Spleen (tissue), 11 donors: ENCODE data around the gene KRT7. TPM values are rescaled to one million over a fixed set of nuclear protein-coding genes. Genes with fewer than 3 reads are reported as not detected.

ENCODE experiments used
- DNase-seq: peaks from one replicate; pipeline ENCODE4 v3.0.0-alpha.2; 2020
- H3K27ac ChIP-seq, 8 donors: fragments of 200-600 bp; sonication (generic) in 7 of 8; 1 replicate in 4 of 8; 2 replicates in 4 of 8; pipeline versions ENCODE4 v1.5.0 to v1.8.0; 2016 to 2021; ENCODE audit warnings: inconsistent platforms in 4 of 8, mild to moderate bottlenecking in 4 of 8, moderate library complexity in 1 of 8
- H3K27me3 ChIP-seq, 7 donors: fragments of 200-600 bp; sonication (generic) in 6 of 7; replicated peaks in 1 of 7; 1 replicate in 4 of 7; 2 replicates in 3 of 7; pipeline versions ENCODE4 v1.5.0 to v1.8.0; 2016 to 2021; ENCODE audit warnings: inconsistent platforms in 3 of 7, mild to moderate bottlenecking in 1 of 7
- H3K36me3 ChIP-seq, 6 donors: fragments of 200-600 bp; sonication (generic) in 5 of 6; 1 replicate in 4 of 6; 2 replicates in 2 of 6; pipeline versions ENCODE4 v1.5.0 to v1.8.0; 2016 to 2021; ENCODE audit warnings: inconsistent platforms in 2 of 6
- H3K4me1 ChIP-seq, 6 donors: fragments of 200-600 bp; sonication (generic) in 5 of 6; 1 replicate in 3 of 6; 2 replicates in 3 of 6; pipeline versions ENCODE4 v1.5.0 to v1.8.0; 2016 to 2021; ENCODE audit warnings: inconsistent platforms in 3 of 6
- H3K4me3 ChIP-seq, 8 donors: fragments of 200-600 bp; sonication (generic) in 7 of 8; 1 replicate in 4 of 8; 2 replicates in 4 of 8; pipeline versions ENCODE4 v1.5.0 to v1.8.0; 2016 to 2021; ENCODE audit warnings: inconsistent platforms in 4 of 8, mild to moderate bottlenecking in 4 of 8, moderate library complexity in 2 of 8
- H3K9me3 ChIP-seq, 8 donors: fragments of 200-600 bp; sonication (generic) in 7 of 8; 1 replicate in 4 of 8; 2 replicates in 4 of 8; pipeline versions ENCODE4 v1.5.0 to v1.8.0; 2016 to 2021; ENCODE audit warnings: inconsistent platforms in 4 of 8
- CTCF ChIP-seq, 11 experiments: fragments of 200-600 bp in 7 of 11; fragments of 450-650 bp in 4 of 11; sonication (generic) in 4 of 11; IDR thresholded peaks in 8 of 11; conservative IDR thresholded peaks in 3 of 11; 1 replicate in 7 of 11; 2 replicates in 4 of 11; pipeline versions ENCODE4 v1.4.0 to v1.8.0; 2016 to 2021; ENCODE audit warnings: antibody characterized with exemption in 11 of 11, inconsistent platforms in 4 of 11, mild to moderate bottlenecking in 1 of 11
- POLR2A ChIP-seq, 3 donors: fragments of 450-650 bp; IDR thresholded peaks; one replicate each; pipeline ENCODE4 v1.5.1; 2017; ENCODE audit warnings: antibody characterized with exemption in 3 of 3, mild to moderate bottlenecking in 1 of 3
- POLR2AphosphoS5 ChIP-seq, 3 donors: sonication (generic); formaldehyde crosslinking; IDR thresholded peaks; one replicate each; pipeline ENCODE4 v1.5.1; 2017; ENCODE audit warnings: antibody characterized with exemption in 3 of 3
- WGBS, 5 donors: extraction: QIAGEN DNeasy Blood & Tissue Kit in 3 of 5; methylation state at CpG; one replicate each; pipeline versions ENCODE4 v1.1.5 to v1.1.7; 2013 to 2018; 5-methylcytosine and 5-hydroxymethylcytosine counted together
- intact Hi-C: fragments of 100-400 bp; cut with DNase I; formaldehyde crosslinking; loops from one replicate; pipeline ENCODE4 v1.15.0; 2023; ENCODE audit warnings: low total_unique reads
- polyA plus RNA-seq, 3 donors: library from polyadenylated mRNA; stranded (reverse); fragments of 200-250 nt; gene quantifications; one replicate each; pipeline ENCODE4 v1.2.1, GENCODE V29; 2013
- total RNA-seq, 7 donors: library from RNA; depleted of rRNA in 3 of 7; stranded (reverse); fragments of >200 nt in 3 of 7; fragmentation: NEBNext Ultra II Directional in 4 of 7; extraction: Animal tissue kit (Norgen Biotek cat#: 25700) in 4 of 7; gene quantifications; one replicate each; pipeline versions ENCODE4 v1.1.0 to v1.2.1, GENCODE V29; 2016 to 2021
- donor health status: healthy with polysubstance abuse.
- donor health status: DM: no; HTN: no; CAD: no; lungs with moderate emphysema.
- donor health status: DM: no; HTN: no; CAD: no.
- donor health status: Bipolar disorder and iron deficiency.
- donor health status: healthy.
- donor health status: DM: no; HTN: no; CAD: no.
- donor health status: DM: yes; HTN: yes; CAD: no.

KRT7 gene
- total and polyA plus RNA-seq, 10 donors = 0.73 to 1.9 (median 1.2) TPM; not detected in 3

- TF ChIP-seq POLR2AphosphoS5 (IDR thresholded peaks at IDR 0.05) = no peak
- no peak for TF ChIP-seq POLR2A (IDR thresholded peaks at IDR 0.05)
- TF ChIP-seq CTCF (IDR thresholded peaks at IDR 0.05 in 8 of 11, conservative IDR thresholded peaks at IDR 0.05 in 3 of 11) = no peak
- H3K27me3 ChIP-seq = peaks cover 0 to 33% (median 0%) of the 10 kb centered on the region in 7 donors
- no peaks in the 10 kb centered on the region for H3K9me3 ChIP-seq
- 93 to 100% (median 100%) methylated on average over 3 of the region's 3 CpGs for WGBS, 5 donors
- H3K4me1 ChIP-seq = peaks cover 0 to 5% (median 0%) of the 10 kb centered on the region in 6 donors
- H3K4me3 ChIP-seq = no peak overlapping the region
- H3K27ac ChIP-seq = no peak overlapping the region
- peak; percentile 30 for DNase-seq
- no peaks in the 10 kb centered on the region for H3K36me3 ChIP-seq
- intact Hi-C loops = no loop called here
Measured at GRCh38 chr12:52267266-52267665, 34.2 kb downstream of the KRT7 start.

GRCh38 chr12:52267699-52268098 lies 34.7 kb downstream of the KRT7 start:
- Histone ChIP-seq H3K4me1 (peaks cover 0 to 5% (median 0%) of the 10 kb centered on the region in 6 donors), H3K4me3 (no peak overlapping the region), H3K36me3 (no peaks in the 10 kb centered on the region), H3K27me3 (peaks cover 0 to 29% (median 0%) of the 10 kb centered on the region in 7 donors), H3K9me3 (no peaks in the 10 kb centered on the region), H3K27ac (no peak overlapping the region)
- DNase-seq = no peak
- TF ChIP-seq POLR2A (IDR thresholded peaks at IDR 0.05) (no peak), POLR2AphosphoS5 (IDR thresholded peaks at IDR 0.05) (no peak), CTCF (IDR thresholded peaks at IDR 0.05 in 8 of 11, conservative IDR thresholded peaks at IDR 0.05 in 3 of 11) (no peak)
- WGBS, 5 donors = 78 to 90% (median 90%) methylated on average over 3 of the region's 3 CpGs
- intact Hi-C loops = no loop called here

GRCh38 chr12:52268212-52268611 lies 35.2 kb downstream of the KRT7 start:
- Histone ChIP-seq H3K4me1 (peaks cover 0 to 5% (median 0%) of the 10 kb centered on the region in 6 donors), H3K36me3 (no peaks in the 10 kb centered on the region), H3K9me3 (no peaks in the 10 kb centered on the region), H3K27me3 (peaks cover 0 to 23% (median 0%) of the 10 kb centered on the region in 7 donors), H3K4me3 (no peak overlapping the region), H3K27ac (no peak overlapping the region)
- intact Hi-C loops = no loop called here
- 60 to 75% (median 65%) methylated on average over 2 of the region's 2 CpGs for WGBS, 5 donors
- DNase-seq = no peak
- TF ChIP-seq POLR2A (IDR thresholded peaks at IDR 0.05) (no peak), POLR2AphosphoS5 (IDR thresholded peaks at IDR 0.05) (no peak), CTCF (IDR thresholded peaks at IDR 0.05 in 8 of 11, conservative IDR thresholded peaks at IDR 0.05 in 3 of 11) (no peak)

- TF ChIP-seq CTCF (IDR thresholded peaks at IDR 0.05 in 8 of 11, conservative IDR thresholded peaks at IDR 0.05 in 3 of 11) (no peak), POLR2AphosphoS5 (IDR thresholded peaks at IDR 0.05) (no peak), POLR2A (IDR thresholded peaks at IDR 0.05) (no peak)
- no peaks in the 10 kb centered on the region for H3K36me3 ChIP-seq
- H3K4me1 ChIP-seq = no peaks in the 10 kb centered on the region
- 68 to 81% (median 73%) methylated on average over 5 to 6 of the region's 6 CpGs for WGBS, 5 donors
- DNase-seq = peak; percentile 53
- H3K27me3 ChIP-seq = peaks cover 0 to 28% (median 0%) of the 10 kb centered on the region in 7 donors
- no peak overlapping the region for H3K27ac ChIP-seq
- intact Hi-C loops = no loop called here
- H3K4me3 ChIP-seq = no peak overlapping the region
- no peaks in the 10 kb centered on the region for H3K9me3 ChIP-seq
Measured at GRCh38 chr12:52270541-52271070, 37.6 kb downstream of the KRT7 start.
